Mesenchymal stem cell (in vitro differentiated cells and primary cell): ENCODE measurements around the gene TIRAP. TPM values are rescaled to one million over a fixed set of nuclear protein-coding genes. Genes with fewer than 3 reads are reported as not detected.

Experiments used
- small RNA-seq: library from polyadenylated mRNA; stranded (forward); fragments of <200 nt; extraction: miRNeasy Mini kit (QIAGEN cat#:217004); gene quantifications from one replicate; pipeline ENCODE3, GENCODE V24; 2013; ENCODE audit warnings: low read depth

TIRAP gene

Small RNA genes within 50 kb of the gene (small RNA-seq; reads per million reads assigned to genes)
- gene RN7SL351P: not detected
